ENCODE results near the gene AMPH. TPM values are rescaled to one million over a fixed set of nuclear protein-coding genes. Genes with fewer than 3 reads are reported as not detected.
"Not testable (repeated sequence)": the region's sequence is repeated elsewhere in the genome, so short reads cannot be mapped to it uniquely, and the experiment has no call there.

AMPH gene
- total RNA-seq, 1 donor from 2014 or later: 0.13 TPM

DNA sequence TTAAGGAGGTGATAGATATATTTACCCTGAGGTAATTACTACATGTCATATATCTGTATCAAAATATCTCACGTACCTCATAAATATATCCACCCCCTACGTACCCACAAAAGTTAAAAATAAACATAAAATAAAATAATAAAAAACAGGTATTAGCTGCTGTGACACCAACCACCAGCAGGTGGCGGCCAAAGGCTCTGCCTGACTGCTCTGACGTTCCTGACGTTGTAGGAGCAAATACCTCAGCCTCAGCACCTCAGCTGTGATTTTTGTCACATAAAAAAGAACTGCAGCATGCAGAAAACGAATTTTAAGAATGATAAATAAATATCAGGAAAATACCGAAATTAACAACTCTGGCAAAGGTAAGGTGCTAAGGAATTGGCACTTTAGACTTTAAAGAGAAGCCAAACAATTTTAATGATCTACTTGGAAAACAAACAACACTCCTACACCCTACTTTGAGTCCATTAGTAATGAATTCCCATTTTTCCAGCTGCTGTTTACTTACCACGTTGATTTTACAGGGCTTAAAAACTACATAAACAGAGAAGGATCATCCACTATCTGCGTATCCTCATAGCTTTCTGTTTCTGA, 232.3 kb downstream of the AMPH start:
- DNase-seq (ENCODE audit: low read depth in 2 of 2): peak; percentile 29 to 58

DNA sequence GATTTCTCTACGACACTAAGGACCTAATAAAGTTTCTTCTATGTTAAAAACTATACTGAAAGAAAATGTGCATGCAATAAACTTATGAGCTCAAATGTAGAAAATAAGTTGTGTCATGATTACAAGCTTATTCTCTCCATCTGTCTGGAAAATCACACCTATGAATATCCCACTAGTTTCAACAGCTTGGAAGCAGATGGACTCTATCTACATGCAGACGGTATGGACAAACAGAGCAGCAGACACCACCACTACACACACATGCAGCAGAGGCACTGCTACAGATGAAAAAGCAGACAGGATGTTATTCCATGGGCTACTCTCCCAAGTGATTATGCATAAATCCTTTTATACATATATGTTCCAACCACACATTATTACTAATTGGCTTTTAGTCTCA, 234.3 kb downstream of the AMPH start:
- DNase-seq (ENCODE audit: low read depth in 2 of 2): no peak

DNA sequence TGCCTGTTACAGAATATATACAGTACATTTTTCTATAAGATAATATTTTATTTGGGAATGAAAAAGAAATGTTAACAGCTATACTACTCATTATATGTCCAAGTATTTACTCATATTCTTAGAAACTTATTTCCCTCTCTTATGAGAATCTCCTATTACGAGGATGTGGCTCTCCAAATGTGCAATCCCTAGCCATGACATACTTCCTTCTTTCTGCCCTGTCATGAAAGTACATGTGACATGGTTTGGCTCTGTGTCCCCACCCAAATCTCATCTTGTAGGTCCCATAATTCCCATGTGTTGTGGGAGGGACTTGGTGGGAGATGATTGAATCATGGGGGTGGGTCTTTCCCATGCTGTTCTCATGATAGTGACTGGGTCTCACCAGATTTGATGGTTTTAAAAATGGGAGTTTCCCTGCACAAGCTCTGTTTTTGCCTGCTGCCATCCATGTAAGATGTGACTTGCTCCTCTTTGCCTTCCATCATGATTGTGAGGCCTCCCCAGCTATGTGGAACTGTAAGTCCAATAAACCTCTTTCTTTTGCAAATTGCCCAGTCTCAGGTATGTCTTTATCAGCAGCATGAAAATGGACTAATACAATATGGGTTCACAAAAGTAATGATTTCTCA, 235.1 kb downstream of the AMPH start:
- not testable (repeated sequence) for DNase-seq (ENCODE audit: low read depth in 2 of 2)

DNA sequence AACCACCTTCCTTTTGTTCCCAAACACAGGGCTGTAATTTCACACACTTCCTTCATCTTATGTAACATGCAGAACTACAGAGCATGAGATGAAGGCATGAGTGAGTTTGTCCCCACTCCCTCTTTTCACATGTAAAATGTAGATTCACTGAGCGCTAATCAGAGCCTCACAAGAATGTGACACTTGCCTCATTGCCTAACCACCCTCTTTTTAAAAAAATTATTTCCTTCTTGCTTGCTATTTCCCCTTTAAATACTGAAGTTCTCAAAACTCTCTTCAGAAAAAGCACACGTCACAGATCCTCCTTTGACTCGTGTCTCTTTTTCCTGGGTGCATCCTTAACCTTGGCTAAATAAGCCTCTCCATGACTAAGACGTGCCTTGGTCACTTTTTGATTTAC, 236.5 kb downstream of the AMPH start:
- no peak for DNase-seq (ENCODE audit: low read depth in 2 of 2)

DNA sequence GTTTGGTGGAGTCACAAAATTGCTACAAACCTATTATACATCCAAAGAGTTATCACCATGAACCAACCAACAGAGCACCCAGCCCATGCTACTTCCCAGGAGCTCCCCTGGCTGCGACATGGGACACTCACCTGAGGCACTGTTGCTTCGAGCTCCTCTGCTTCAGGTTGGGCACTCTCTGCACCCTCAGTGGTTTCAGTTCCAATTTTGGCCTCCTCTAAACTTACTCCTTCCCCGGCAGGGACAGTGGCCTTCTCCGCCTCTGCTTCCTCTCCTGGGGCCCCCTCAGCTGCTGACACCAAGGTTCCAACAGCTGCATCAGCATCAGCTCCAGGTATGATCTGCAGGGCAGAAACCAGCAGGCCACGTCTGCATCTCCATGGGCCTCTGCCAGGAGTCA, 237.3 kb downstream of the AMPH start:
- DNase-seq (ENCODE audit: low read depth in 2 of 2): no peak

DNA sequence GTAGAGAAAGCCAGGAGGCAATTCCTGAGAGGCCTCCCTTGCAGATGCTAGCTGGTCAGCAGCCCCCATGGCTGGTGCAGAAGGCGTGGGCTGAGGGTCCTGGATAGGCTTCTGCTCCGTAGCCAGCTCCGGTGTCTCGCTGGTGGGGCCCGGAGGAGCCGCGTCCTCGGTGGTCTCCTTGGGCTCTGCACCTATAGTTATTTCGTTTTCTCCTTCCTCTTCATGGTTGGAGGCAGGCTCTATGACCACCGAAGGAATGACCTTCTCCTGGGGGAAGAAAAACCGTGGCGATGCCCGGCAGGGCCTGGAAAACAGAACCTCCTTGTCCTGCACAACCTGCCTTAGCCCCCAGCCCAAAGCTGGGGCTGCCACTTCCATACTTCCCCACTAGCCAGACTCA, 239.4 kb downstream of the AMPH start:
- no peak for DNase-seq (ENCODE audit: low read depth in 2 of 2)

DNA sequence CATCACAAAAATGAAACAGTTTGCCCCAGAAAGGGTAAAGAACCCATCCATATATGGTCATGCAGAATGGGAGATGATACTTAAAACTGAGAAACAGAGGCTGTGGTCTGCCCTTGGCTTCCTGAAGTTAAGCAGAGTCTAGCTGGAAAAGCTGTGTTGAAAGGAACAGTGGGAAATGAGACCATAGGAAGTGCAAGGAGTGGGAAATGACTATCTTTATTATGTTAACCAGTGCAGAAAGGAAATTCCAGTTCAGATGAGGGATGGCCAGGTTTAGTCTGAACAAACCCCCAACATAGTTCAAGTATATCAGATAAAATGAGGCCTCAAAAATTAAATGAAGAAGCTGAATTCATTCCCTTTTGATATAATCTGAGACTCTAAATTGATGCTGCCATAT, 245.5 kb downstream of the AMPH start:
- DNase-seq (ENCODE audit: low read depth in 2 of 2): peak; percentile 18 to 75

DNA sequence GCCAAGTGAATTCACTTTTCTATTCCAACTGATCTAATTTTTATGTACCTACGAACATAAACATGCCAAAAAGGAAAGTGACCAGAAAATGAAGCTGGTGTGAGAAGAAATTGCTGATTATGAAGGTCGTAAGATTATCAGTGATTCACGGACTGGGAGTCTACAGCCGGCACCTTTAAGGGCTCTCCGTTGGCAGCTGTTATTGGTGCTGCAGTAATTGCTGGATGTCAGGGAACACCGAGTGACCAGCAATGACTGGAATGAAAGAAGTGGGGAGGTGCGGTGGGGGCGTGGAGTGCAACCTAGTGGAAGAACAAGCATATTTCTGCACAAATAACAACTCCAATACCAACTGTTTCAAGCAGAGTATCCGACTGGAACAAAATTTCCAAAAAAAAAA, 247.9 kb downstream of the AMPH start:
- peak in 1 of 2 donors; percentile 47 for DNase-seq (ENCODE audit: low read depth in 2 of 2)

DNA sequence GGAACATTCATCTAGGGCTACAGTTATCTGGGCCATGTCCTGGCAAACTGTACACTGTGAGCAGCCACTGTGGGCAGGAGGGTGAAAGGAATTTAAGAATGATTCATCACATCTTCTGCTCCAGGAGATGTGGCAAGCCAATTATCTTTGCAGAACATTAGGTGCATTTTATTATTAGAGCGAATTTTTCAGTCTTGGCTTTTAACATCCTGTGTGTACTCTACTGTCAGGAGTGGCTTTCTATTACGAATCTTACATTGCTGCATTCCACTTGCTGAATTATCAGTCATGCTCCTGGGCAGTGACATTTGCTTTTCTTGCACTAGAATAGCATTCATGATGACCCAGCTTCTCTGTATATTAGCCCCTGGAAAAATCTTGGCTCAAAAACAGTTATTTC, 248.5 kb downstream of the AMPH start:
- peak in 1 of 2 donors; percentile 45 for DNase-seq (ENCODE audit: low read depth in 2 of 2)

DNA sequence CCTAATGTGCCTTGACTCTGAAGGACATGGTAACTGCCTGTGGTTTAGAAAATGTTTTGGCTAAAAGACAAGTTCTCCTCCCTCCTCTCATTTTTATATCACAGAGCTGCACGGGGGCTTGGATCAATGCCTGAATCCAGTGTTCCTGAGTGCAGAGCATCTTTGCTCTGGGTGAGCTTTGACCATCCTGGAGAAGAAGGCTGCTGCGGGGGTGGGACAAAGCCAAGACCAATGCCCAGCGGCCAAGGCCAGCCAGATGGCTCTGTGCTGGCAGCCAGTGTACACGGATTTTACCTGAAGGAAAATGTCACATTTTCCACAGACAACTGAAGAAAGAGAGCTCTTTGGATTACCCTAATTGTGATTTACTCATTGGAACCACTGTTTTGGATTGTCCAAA, 255.7 kb downstream of the AMPH start:
- DNase-seq (ENCODE audit: low read depth in 2 of 2): no peak

DNA sequence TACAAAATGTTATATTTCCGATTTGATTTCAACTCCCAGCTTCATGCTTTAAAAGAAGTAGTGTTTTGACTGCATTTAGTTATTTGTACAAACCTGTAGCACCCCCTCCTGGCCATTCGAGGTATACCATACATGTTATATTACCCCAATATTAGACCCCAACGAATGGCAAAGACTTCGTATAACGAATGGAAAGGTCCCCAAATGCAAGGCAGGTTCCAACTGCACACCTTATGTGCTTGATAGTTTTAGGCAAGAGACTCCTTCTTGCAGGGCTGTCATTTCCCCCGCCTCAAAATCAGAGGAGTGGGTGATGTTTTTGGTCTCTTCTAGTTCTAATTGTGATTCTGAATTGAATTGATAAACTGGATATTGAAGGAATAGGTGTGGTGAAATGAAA, 256.7 kb downstream of the AMPH start:
- peak; percentile 36 to 70 for DNase-seq (ENCODE audit: low read depth in 2 of 2)

DNA sequence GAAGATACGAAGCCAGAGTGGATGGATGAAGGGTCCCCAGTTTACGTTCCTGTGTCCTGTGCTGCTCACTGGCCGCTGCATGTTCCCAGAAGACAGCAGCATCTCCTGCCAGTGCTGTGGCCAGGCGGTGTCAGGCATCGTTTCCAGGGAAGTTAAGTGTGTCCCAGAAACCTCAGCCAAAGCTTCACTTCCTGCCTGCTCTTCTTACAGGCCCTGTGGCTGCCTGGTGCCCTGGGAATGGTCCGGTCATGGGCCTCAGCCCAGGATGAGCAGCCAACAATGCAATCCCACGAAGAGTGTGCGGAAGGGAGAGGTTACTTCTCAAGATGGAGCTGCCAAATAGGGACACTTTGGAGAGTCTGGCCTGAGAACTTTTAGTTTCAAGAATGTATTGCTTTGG, 258.0 kb downstream of the AMPH start:
- no peak for DNase-seq (ENCODE audit: low read depth in 2 of 2)

DNA sequence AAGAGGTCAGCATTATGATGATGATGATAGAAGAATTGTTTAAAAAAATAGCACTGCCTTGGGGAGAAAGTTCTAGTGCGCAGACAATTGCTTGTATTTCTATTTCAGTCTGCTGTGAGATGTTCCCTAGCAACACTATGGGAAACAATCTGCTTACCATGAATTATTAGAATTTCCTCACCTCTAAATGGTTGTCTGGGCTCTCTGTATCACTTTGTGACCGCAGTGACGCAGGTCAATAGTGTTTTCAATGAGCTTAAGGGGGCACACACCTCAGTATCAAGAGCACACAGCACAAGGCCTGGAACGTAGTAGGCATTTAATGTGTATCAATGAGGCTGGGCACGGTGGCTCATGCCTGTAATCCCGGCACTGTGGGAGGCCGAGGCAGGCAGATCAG, 258.9 kb downstream of the AMPH start:
- DNase-seq (ENCODE audit: low read depth in 2 of 2): no peak

DNA sequence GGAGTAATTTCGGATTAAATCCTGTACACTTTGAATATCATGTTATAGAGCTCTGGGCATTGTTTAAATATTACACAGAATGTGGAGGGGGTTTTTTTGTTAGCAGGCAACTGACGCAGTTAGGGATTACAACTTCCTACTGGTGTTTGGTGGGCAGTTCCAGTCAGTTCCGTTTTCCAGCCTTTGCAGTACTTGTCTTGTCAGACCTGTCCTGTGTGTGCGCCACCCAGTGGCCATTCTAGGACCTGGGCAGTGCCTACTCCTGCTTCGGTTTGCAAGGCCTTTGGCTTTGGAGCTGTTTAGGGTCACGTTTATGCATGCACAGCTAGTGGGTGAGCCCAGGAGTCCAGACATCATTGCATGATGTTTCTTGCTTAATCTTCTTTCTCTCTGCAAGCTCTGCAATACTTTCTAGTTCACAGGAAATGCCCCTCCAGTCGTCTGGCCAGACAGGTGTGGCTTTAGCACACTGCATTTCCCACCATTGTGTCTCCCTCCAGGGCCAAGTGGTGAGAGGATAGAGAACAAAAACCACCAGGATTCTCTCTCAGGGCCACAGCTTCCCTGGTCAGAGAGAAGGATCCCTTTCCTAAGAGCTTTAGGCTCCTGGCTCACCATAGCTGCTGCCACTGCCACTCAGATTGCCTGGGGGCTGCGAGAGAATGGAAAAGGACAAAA, 261.2 kb downstream of the AMPH start:
- DNase-seq (ENCODE audit: low read depth in 2 of 2): peak; percentile 87 to 89

DNA sequence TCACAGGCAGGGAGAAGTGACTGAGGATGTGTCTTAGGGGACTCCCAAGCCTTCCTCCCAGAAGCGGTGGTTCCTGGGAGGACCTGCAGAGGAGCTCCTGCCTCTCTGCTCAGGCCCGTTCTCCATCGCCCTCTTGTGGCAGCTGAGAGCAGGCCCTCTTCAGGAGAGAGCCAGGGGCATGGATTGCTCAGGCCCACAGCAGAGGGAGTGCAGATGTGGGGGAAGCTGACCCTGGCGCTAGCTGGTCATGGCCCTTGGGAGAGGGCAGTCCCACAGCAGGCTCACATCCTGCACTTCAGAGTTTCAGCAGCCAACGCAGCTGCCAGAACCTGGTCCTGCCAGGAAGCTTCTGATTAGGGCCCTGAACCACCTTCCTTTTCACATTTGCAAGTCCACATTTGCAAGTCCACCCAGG, 263.0 kb downstream of the AMPH start:
- peak; percentile 46 to 74 for DNase-seq (ENCODE audit: low read depth in 2 of 2)

DNA sequence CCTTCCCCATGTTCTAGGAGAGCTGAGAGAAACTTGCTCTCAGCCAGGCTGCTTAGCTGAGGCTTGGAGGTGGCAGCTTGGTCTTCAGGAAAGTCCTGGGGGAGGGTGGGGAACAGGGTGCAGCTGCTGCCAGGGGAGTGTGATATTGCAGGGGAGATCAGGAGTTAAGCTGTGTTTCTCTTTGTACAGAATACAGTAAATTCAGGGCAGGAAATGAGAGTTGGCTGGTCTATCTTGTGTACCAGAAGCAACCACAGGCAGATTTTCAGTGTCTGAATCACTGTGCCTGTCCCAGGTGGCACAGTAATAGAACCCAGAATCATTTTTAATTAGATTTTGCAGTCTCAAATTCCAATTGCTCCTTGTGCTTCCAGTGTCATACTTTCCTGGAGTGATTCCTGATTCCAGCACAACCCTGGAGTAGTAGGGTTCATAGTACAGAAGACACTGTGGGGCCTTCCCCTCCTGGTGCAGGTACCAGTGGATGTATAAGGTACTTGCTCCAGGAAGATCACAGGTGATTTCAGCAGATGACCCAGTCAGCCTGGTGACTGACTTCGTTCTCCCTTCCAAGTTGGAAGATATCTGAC, 263.8 kb downstream of the AMPH start:
- no peak for DNase-seq (ENCODE audit: low read depth in 2 of 2)

DNA sequence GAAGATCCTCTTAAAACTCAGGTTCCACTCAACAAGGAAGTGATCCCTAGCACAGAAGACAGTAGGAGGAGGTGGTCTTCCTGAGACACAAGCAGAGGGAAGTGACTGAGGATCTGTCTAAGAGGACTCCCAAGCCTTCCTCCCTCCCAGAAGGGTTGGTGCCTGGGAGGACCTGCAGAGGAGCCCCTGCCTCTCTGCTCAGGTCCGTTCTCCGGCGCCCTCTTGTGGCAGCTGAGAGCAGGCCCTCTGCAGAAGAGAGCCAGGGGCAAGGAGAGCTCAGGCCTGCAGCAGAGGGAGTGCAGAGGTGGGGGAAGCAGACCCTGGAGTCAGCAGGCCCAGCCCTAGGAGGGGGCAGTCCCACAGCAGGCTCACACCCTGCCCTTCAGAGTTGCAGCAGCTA, 267.8 kb downstream of the AMPH start:
- DNase-seq (ENCODE audit: low read depth in 2 of 2): peak in 1 of 2 donors; percentile 29

DNA sequence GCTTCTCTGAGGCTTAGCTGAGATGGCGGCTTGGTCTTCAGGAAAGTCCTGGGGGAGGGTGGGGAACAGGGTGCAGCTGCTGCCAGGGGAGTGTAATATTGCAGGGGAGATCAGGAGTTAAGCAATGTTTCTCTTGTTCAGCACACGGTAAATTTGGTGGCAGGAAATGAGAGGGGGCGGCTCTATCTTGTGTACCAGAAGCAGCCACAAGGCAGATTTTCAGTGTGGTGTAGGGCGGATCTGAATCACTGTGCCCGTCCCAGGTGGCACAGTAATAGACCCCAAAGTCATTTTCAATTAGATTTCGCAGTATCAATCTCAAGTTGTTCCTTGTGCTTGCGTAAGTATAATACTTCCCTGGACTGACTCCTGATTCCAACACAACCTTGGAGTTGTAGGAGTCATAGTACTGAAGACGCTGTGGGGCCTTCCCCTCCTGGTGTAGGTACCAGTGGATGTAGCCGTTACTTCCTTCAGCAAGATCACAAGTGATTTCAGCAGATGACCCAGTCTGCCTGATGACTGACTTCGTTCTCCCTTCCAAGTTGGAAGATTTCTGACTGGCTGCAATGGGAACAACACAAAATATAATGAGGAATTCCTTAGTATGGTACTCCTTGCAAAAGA, 268.4 kb downstream of the AMPH start:
- DNase-seq (ENCODE audit: low read depth in 2 of 2): not testable (repeated sequence)

DNA sequence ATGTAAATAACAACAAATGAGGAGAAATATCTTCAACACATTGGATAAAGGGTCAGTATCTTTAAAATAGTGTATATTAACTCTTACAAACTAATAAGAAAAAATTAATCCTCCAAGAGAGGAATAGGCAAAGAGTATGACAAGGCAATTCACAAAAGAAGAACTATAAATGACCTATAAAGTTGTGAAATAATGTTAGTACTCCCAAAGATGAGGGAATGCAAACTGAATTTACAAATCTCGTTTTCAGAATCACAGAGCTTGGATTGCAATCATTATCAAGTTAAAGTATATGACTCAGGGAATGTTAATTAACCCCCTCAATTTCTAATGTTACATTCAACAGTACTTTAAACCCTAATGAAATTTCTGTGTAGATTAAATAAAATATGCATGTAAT, 270.4 kb downstream of the AMPH start:
- DNase-seq (ENCODE audit: low read depth in 2 of 2): no peak

DNA sequence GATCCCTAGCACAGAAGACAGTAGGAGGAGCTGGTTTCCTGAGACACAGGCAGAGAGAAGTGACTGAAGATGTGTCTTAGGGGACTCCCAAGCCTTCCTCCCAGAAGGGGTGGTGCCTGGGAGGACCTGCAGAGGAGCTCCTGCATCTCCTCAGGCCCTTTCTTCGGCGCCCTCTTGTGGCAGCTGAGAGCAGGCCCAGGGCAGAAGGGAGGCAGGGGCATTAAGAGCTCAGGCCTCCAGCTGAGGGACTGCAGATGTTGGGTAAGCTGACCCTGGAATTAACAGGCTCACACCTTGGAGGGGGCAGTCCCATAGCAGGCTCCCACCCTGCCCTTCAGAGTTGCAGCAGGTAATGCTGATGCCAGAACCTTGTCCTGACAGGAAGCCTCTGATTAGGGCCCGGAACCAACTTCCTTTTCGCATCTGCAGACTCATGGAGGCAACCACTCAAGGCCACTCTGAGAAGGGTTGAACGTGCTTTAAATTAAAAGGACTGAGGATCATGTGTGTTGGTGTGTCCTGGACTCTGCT, 272.0 kb downstream of the AMPH start:
- not testable (repeated sequence) for DNase-seq (ENCODE audit: low read depth in 2 of 2)

DNA sequence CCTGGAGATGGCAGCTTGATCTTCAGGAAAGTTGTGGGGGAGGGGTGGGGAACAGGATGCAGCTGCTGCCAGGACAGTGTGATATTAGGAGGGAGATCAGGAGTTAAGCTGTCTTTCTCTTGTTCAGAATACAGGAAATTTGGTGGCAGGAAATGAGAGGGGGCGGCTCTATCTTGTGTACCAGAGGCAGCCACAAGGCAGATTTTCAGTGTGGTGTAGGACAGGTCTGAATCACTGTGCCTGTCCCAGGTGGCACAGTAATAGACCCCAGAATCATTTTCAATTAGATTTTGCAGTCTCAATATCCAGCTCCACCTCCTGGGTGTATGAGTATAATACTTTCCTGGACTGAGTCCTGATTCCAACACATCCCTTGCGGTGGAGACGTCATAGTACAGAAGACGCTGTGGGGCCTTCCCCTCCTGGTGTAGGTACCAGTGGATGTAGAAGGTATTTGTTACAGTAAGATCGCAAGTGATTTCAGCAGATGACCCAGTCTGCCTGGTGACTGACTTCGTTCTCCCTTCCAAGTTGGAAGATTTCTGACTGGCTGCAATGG, 272.8 kb downstream of the AMPH start:
- peak; percentile 20 to 83 for DNase-seq (ENCODE audit: low read depth in 2 of 2)

All from dermis microvascular lymphatic vessel endothelial cell (primary cell).